Hypothalamus (tissue), 51 donors: ENCODE results near the gene ECHS1.
"Not testable (repeated sequence)": the region's sequence is repeated elsewhere in the genome, so short reads cannot be mapped to it uniquely, and the experiment has no call there.

Experiments
- DNase-seq, 51 donors: peaks; one replicate each; lab custom pipeline; 2025; lab: John Stamatoyannopoulos, UW

Gene ECHS1

GRCh38 chr10:133373174-133374090 is at the start of gene ECHS1:
Gene ECHS1 (minus strand): TSS chr10:133373354. CDS start chr10:133373333, 21 bp downstream.
- DNase-seq, result peak; percentile 30 to 97 (median 88)

GRCh38 chr10:133422223-133422806 is 49.2 kb upstream of the ECHS1 start:
- no peak for DNase-seq

GRCh38 chr10:133421336-133422222 is 48.4 kb upstream of the ECHS1 start:
- DNase-seq, result no peak

GRCh38 chr10:133420579-133420978 is 47.4 kb upstream of the ECHS1 start:
- no peak for DNase-seq

GRCh38 chr10:133420028-133420427 is 46.9 kb upstream of the ECHS1 start:
- DNase-seq, result no peak

- DNase-seq, result no peak
Measured at GRCh38 chr10:133419211-133419950, 46.2 kb upstream of the ECHS1 start.

- no peak for DNase-seq
Measured at GRCh38 chr10:133418289-133418993, 45.3 kb upstream of the ECHS1 start.

- no peak for DNase-seq
Measured at GRCh38 chr10:133415752-133416151, 42.6 kb upstream of the ECHS1 start.

- DNase-seq, result not testable (repeated sequence)
Measured at GRCh38 chr10:133414401-133414800, 41.2 kb upstream of the ECHS1 start.

- DNase-seq, result no peak
Measured at GRCh38 chr10:133412381-133412711, 39.2 kb upstream of the ECHS1 start.

GRCh38 chr10:133411523-133412380 is 38.6 kb upstream of the ECHS1 start:
- no peak for DNase-seq

GRCh38 chr10:133405844-133406527 is 32.8 kb upstream of the ECHS1 start:
- DNase-seq, result no peak

- DNase-seq, result no peak
Measured at GRCh38 chr10:133405272-133405671, 32.1 kb upstream of the ECHS1 start.

GRCh38 chr10:133403784-133404183 is 30.6 kb upstream of the ECHS1 start:
- DNase-seq, result no peak

- DNase-seq, result no peak
Measured at GRCh38 chr10:133403359-133403758, 30.2 kb upstream of the ECHS1 start.

- DNase-seq, result no peak
Measured at GRCh38 chr10:133401981-133402725, 29.0 kb upstream of the ECHS1 start.

- DNase-seq, result no peak
Measured at GRCh38 chr10:133401500-133401899, 28.3 kb upstream of the ECHS1 start.
